Measurements from ENCODE around the gene SUMO2. TPM values are rescaled to one million over a fixed set of nuclear protein-coding genes. Genes with fewer than 3 reads are reported as not detected.

The SUMO2 gene
- total and polyA plus RNA-seq, 8 donors, result 38.1 to 178 (median 118) TPM

- Histone ChIP-seq H3K4me1 (peaks cover 0 to 15% (median 10%) of the 10 kb centered on the region in 3 donors), H3K27me3 (no peaks in the 10 kb centered on the region), H3K27ac (no peak overlapping the region), H3K9me3 (no peaks in the 10 kb centered on the region), H3K36me3 (no peaks in the 10 kb centered on the region), H3K4me3 (peak overlapping the region in 1 of 4 donors; percentile 67)
- FAIRE-seq (no peak), DNase-seq (no peak), ATAC-seq (no peak)
- 88 to 91% methylated on average over 6 of the region's 6 CpGs for WGBS, 2 donors
- intact Hi-C loops (cut with DNase I), result no loop called here
- TF ChIP-seq, protein P1, sequence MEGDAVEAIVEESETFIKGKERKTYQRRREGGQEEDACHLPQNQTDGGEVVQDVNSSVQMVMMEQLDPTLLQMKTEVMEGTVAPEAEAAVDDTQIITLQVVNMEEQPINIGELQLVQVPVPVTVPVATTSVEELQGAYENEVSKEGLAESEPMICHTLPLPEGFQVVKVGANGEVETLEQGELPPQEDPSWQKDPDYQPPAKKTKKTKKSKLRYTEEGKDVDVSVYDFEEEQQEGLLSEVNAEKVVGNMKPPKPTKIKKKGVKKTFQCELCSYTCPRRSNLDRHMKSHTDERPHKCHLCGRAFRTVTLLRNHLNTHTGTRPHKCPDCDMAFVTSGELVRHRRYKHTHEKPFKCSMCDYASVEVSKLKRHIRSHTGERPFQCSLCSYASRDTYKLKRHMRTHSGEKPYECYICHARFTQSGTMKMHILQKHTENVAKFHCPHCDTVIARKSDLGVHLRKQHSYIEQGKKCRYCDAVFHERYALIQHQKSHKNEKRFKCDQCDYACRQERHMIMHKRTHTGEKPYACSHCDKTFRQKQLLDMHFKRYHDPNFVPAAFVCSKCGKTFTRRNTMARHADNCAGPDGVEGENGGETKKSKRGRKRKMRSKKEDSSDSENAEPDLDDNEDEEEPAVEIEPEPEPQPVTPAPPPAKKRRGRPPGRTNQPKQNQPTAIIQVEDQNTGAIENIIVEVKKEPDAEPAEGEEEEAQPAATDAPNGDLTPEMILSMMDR (IDR thresholded peaks at IDR 0.05), result no peak
Observed at GRCh38 chr17:75152523-75152921, 30.2 kb downstream of the SUMO2 start.

DNA sequence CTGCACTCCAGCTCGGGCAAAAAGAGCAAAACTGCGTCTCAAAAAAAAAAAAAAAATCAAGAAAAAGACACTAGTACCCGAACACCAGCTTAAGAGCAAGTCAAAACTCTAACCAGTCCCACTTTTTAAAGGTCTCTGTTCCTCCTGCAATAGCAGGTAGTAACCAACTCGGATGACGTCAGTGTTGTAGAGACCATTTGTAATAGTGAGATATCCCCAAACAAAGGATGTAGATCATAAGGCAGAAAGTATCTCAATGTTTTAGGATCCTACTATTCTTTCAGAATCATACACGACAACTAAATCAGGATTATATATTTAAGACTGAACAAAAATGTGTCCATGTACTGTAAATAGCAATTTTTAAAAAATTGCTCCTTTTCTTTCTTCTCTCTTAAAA is 30.8 kb downstream of the SUMO2 start:
- WGBS, 2 donors, result 91 to 97% methylated on average over 6 of the region's 6 CpGs
- FAIRE-seq, result no peak
- Histone ChIP-seq H3K9me3 (no peaks in the 10 kb centered on the region), H3K27me3 (no peaks in the 10 kb centered on the region), H3K4me3 (no peak overlapping the region), H3K27ac (no peak overlapping the region), H3K36me3 (no peaks in the 10 kb centered on the region), H3K4me1 (peaks cover 0 to 15% (median 10%) of the 10 kb centered on the region in 3 donors)
- no peak for DNase-seq
- TF ChIP-seq, protein P1 (IDR thresholded peaks at IDR 0.05), result no peak
- intact Hi-C loops (cut with DNase I), result no loop called here
- ATAC-seq, result no peak

DNA sequence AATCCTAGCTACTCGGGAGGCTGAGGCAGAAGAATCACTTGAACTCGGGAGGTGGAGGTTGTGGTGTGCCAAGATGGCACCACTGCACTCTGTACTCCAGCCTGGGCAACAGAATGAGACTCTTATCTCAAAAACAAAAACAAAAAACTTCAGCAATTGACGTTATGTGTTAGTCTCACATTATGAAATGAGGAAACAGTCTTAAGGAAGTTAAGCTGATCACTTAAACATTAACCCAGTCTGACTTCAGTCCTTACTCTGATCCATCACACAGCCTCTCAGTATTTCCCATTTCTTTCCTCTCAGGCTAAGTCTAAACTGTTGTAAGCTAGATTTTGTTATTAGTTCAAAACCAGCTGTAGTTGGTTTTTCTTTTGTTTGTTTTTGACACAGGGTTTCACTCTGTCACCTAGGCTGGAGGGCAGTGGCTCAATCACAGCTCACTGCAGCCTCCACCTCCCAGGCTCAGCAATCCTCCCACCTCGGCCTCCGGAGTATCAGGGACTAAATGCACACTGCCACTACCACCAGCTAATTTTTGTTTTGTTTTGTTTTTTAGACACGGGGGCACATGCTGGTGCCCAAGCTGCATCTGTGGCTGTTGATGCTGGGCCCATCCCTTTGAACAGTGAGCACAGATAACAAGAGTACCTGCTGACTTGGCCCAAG is 34.7 kb downstream of the SUMO2 start:
- DNase-seq (peak in 2 of 6 donors; percentile 1 to 30), ATAC-seq (peak in 3 of 4 donors; percentile 52 to 84 (median 78)), FAIRE-seq (no peak)
- Histone ChIP-seq H3K4me3 (no peak overlapping the region), H3K27ac (peak overlapping the region in 2 of 4 donors; percentile 34 to 58), H3K36me3 (no peaks in the 10 kb centered on the region), H3K9me3 (no peaks in the 10 kb centered on the region), H3K4me1 (peaks cover 0 to 13% (median 7%) of the 10 kb centered on the region in 3 donors), H3K27me3 (no peaks in the 10 kb centered on the region)
- 74 to 82% methylated on average over 6 of the region's 6 CpGs for whole genome bisulfite sequencing, 2 donors
- TF ChIP-seq, protein P1 (IDR thresholded peaks at IDR 0.05), result no peak
- intact Hi-C loops (cut with DNase I), result no loop called here

GRCh38 chr17:75146592-75146991 is 36.2 kb downstream of the SUMO2 start:
- TF ChIP-seq, protein P1 (IDR thresholded peaks at IDR 0.05), result no peak
- H3K36me3 ChIP-seq, result no peaks in the 10 kb centered on the region
- DNase-seq (no peak), FAIRE-seq (no peak), ATAC-seq (no peak)
- 79 to 80% methylated on average over 3 of the region's 3 CpGs for WGBS, 2 donors
- intact Hi-C loops (cut with DNase I), result no loop called here
- no peak overlapping the region for H3K27ac ChIP-seq
- H3K4me1 ChIP-seq, result peaks cover 0 to 5% (median 0%) of the 10 kb centered on the region in 3 donors
- no peaks in the 10 kb centered on the region for H3K27me3 ChIP-seq
- no peaks in the 10 kb centered on the region for H3K9me3 ChIP-seq
- H3K4me3 ChIP-seq, result no peak overlapping the region

DNA sequence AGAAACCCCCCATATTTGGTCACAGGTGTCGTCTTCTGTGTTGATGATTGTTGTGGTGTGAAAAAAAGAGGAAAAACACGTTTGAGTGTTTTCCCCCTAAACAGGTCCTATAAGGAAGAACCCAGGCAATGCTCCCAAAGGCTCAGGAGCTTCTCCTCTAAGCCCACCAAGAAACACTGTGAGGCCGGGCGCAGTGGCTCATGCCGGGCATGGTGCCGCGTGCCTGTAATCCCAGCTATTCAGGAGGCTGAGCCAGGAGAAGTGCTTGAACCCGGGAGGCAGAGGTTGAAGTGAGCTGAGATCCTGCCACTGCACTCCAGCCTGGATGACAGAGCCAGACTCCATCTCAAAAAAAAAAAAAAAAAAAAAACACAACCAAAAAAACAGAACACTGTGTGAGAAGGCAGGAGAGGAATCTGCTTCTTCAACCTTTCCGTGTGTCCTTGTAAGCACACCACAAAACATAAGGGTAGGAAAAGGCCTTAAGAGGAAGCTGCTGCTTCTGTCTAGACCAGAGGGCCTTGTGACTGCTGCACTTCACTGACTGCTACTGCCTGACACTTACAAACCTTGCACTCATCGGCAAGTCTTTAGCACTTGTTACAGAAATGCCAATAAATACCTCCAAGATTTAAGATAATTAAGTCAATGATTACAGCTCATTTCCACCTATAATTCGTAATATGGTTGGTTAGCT is 37.8 kb downstream of the SUMO2 start:
- intact Hi-C loops (cut with DNase I), result no loop called here
- TF ChIP-seq, protein P1 (IDR thresholded peaks at IDR 0.05), result no peak
- H3K27ac ChIP-seq, result no peak overlapping the region
- H3K36me3 ChIP-seq, result no peaks in the 10 kb centered on the region
- ATAC-seq (peak in 1 of 4 donors; percentile 73), DNase-seq (peak in 2 of 6 donors; percentile 13 to 20), FAIRE-seq (no peak)
- H3K4me1 ChIP-seq, result peaks cover 0 to 5% (median 0%) of the 10 kb centered on the region in 3 donors
- H3K27me3 ChIP-seq, result no peaks in the 10 kb centered on the region
- no peaks in the 10 kb centered on the region for H3K9me3 ChIP-seq
- H3K4me3 ChIP-seq, result no peak overlapping the region
- WGBS, 2 donors, result 85 to 89% methylated on average over 11 of the region's 11 CpGs
